GM12865 (cell line): ENCODE results near the gene ORMDL2.

ENCODE experiments used
- DNase-seq: peaks from one replicate; pipeline ENCODE4 v3.0.0; 2010; ENCODE audit warnings: low read depth
- H3K4me3 ChIP-seq: 2 replicates; pipeline ENCODE4 v1.5.1; 2011; ENCODE audit warnings: mild to moderate bottlenecking, low read depth, low read length, control low read depth
- TF ChIP-seq, protein P1 (sequence below): IDR thresholded peaks from 2 replicates; pipeline ENCODE4 v1.5.1; 2011; ENCODE audit warnings: low read length, control low read depth, low read depth, inconsistent platforms; ENCODE audit not compliant: insufficient read depth; ENCODE audit errors: missing control alignments

Gene ORMDL2

DNA sequence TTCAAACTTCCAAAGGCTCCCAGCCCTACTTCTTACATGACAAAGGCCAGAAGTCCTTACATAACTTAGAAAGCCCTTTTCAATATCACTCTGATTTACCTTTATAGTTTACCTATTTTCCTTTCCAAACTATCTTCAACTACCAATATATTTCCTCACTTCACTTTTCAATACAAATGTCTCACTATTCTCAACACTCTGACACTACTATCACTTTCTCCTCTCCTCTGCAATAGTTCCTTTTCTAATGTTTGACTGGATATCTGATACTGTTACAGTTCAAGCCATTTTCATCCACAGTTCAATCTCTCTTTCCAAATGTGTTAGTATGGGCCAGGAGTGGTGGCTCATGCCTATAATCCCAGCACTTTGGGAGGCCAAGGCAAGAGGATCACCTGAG lies 3.6 kb upstream of the ORMDL2 start:
- H3K4me3 ChIP-seq = no peak overlapping the region
- TF ChIP-seq, protein P1, sequence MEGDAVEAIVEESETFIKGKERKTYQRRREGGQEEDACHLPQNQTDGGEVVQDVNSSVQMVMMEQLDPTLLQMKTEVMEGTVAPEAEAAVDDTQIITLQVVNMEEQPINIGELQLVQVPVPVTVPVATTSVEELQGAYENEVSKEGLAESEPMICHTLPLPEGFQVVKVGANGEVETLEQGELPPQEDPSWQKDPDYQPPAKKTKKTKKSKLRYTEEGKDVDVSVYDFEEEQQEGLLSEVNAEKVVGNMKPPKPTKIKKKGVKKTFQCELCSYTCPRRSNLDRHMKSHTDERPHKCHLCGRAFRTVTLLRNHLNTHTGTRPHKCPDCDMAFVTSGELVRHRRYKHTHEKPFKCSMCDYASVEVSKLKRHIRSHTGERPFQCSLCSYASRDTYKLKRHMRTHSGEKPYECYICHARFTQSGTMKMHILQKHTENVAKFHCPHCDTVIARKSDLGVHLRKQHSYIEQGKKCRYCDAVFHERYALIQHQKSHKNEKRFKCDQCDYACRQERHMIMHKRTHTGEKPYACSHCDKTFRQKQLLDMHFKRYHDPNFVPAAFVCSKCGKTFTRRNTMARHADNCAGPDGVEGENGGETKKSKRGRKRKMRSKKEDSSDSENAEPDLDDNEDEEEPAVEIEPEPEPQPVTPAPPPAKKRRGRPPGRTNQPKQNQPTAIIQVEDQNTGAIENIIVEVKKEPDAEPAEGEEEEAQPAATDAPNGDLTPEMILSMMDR = no peak
- DNase-seq = no peak

DNA sequence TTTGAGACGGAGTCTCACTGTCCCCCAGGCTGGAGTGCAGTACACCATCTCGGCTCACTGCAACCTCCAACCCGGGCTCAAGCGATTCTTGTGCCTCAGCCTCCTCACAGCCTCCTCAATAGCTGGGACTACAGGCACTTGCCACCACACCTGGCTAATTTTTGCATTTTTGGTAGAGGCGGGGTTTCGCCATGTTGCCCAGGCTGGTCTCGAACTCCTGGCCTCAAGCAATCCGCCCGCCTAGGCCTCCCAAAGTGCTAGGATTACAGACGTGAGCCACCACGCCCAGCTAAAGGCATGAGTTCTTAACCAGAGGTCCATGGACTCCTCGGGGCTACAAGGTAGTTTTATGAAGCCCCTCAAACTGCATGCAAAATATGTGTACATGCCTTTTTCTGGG lies 2.4 kb upstream of the ORMDL2 start:
- TF ChIP-seq, protein P1 = no peak
- no peak overlapping the region for H3K4me3 ChIP-seq
- no peak for DNase-seq

DNA sequence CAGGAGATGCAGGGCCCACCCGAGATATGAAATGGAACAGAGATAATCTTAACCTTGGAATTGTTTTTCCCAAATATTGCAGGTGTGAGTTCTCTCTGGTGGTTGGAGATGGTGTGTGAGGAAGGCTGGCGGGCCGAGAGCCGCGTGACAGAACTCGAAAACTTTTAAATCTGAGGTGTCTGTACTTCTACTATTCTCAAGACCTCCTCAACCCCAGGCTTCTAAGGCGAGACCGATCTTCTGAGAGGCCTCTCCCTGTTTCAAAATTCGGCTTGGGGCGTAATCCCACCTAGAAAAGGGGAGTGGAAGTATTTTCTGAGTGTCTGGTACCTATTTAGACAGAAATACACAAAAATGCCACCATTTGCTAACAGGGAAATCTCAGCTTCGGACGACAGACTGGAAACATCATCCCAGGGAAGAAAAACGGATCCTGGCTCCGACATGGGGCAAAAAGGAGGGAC lies 928 bp upstream of the ORMDL2 start:
- TF ChIP-seq, protein P1 = no peak
- no peak for DNase-seq
- peak overlapping the region; percentile 98 for H3K4me3 ChIP-seq

DNA sequence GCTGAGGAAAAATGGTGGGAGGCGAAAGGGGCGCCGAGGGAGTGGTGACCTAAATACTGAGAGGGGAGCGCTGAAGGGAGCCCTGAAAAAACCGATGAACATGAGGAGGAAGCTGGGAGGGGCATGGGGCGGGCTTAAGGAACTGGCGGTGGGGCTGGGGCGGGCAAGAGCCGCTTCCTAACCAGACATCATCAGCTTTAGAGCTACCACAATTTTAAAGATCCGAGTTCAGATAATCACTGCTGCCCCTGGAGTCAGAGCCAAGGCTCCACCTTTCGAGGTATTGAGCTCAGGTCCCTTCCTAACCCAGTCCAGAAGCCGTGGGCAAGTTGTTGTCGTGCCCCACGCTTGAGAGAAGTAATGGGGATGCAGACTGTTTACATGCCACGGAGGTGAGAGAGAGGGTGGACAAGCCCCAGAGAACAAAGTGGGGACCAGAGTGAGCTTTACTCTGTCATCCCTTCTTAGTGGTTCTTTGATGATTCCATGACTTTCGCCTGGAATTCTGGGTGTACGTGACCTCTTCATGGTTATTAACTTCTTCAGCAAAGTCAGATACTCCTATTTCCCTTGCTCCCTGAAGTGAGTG lies 393 bp downstream of the ORMDL2 start:
- TF ChIP-seq, protein P1 = no peak
- DNase-seq = no peak
- H3K4me3 ChIP-seq = peak overlapping the region; percentile 59

DNA sequence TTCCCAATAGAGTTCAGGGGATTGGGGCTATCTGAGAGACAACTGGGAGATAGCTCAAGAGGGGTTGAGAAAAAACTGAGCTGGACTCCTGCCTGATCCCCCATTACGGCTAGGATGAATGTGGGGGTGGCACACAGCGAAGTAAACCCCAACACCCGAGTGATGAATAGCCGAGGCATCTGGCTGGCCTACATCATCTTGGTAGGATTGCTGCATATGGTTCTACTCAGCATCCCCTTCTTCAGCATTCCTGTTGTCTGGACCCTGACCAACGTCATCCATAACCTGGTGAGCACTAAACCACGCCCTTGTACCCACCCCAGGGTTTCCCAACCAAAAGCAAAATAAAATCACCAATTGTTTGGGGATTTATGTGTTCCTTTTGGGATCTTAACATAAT lies 1.0 kb downstream of the ORMDL2 start:
- TF ChIP-seq, protein P1 = no peak
- H3K4me3 ChIP-seq = peak overlapping the region; percentile 59
- DNase-seq = no peak

DNA sequence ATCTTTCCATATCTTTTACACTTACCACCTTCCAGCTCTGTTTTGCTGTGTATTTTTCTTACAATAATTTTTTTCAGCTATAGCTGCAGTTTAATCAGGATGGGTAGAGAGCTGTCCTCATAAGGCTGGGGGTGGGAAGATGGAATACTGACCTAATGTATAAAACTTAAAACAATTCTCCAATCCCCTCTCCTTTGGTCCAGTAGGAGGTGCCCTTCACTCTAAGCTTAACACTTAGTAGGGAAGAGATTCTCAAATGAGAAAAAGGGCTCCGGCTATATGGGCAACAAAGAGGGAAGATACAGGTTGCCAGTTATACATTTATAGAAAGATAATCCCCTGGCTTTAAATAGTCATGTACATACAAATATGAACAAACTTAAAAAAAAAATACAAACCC lies 2.8 kb downstream of the ORMDL2 start:
- H3K4me3 ChIP-seq = no peak overlapping the region
- no peak for DNase-seq
- TF ChIP-seq, protein P1 = peak; percentile 4

DNA sequence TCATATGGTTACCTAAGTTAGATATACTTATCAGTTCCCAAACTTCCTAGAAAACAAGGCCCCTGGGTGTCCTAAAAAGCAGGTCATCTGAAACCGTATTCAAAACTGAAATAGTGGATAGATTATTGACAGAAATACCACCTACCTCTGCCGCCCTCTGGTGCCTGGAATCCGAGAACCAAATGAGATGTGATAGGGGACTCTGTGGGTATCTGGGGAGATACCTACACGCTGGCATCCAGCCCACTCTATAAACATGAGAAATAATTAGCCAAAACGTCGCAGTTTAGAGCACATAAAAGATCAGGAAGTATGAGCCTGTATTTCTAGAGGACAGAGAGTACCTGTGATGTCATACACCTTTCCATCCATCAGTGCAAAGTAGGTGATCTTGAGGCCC lies 4.4 kb downstream of the ORMDL2 start:
- no peak overlapping the region for H3K4me3 ChIP-seq
- TF ChIP-seq, protein P1 = peak; percentile 10
- DNase-seq = no peak
